OCI-LY1 (cell line): ENCODE data around the gene SDC3.

Experiments
- EZH2 ChIP-seq: fragments of 200-600 bp; sonication (generic), shearing (Covaris generic); IDR thresholded peaks from 2 replicates; pipeline ENCODE4 v1.8.0; 2017; ENCODE audit warnings: borderline replicate concordance, mixed run types, mild to moderate bottlenecking, antibody characterized with exemption, low read length, moderate library complexity, mixed read lengths
- TF ChIP-seq, protein P1 (sequence below): fragments of 200-600 bp; sonication (generic), shearing (Covaris generic); IDR thresholded peaks from 2 replicates; pipeline ENCODE4 v1.5.1; 2017; ENCODE audit warnings: mild to moderate bottlenecking, antibody characterized with exemption, low read length, moderate library complexity, mixed read lengths

DNA sequence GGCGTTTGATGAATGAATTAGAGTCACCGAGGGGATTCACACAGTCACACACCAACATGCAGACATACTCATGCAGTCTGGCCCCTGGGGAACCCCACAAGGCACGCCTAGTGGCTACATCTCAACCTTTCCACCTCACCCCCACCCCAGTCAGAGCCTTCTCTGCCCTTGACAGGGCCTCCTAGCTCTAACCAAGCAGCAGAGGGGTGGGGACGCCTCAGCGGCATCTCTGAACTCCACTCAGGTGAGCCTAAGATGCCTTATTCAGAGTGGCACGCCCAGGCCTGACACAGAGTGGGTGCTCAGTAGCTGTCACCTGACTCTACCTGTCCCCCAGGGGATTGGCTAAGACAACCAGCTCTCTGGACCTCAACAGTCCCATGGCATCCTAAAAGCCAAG lies 3.7 kb upstream of the SDC3 start:
- TF ChIP-seq, protein P1, sequence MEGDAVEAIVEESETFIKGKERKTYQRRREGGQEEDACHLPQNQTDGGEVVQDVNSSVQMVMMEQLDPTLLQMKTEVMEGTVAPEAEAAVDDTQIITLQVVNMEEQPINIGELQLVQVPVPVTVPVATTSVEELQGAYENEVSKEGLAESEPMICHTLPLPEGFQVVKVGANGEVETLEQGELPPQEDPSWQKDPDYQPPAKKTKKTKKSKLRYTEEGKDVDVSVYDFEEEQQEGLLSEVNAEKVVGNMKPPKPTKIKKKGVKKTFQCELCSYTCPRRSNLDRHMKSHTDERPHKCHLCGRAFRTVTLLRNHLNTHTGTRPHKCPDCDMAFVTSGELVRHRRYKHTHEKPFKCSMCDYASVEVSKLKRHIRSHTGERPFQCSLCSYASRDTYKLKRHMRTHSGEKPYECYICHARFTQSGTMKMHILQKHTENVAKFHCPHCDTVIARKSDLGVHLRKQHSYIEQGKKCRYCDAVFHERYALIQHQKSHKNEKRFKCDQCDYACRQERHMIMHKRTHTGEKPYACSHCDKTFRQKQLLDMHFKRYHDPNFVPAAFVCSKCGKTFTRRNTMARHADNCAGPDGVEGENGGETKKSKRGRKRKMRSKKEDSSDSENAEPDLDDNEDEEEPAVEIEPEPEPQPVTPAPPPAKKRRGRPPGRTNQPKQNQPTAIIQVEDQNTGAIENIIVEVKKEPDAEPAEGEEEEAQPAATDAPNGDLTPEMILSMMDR, result no peak
- TF ChIP-seq EZH2, result no peak
